AG04449 (cell line): Measurements from ENCODE around the gene ZNF19.

Experiments
- CTCF ChIA-PET: fragments of 350-600 bp; formaldehyde crosslinking; extraction: SDS; loops from one replicate; lab custom pipeline; 2021; ENCODE audit warnings: antibody characterized with exemption; lab: Yijun Ruan, JAX
- POLR2A ChIA-PET: fragments of 400-600, 350-600 bp; formaldehyde crosslinking; extraction: SDS; loops from one replicate; lab custom pipeline; 2020; ENCODE audit warnings: antibody characterized with exemption, inconsistent platforms; lab: Yijun Ruan, JAX
- DNase-seq: peaks from one replicate; pipeline ENCODE4 v3.0.0-alpha.2; 2010; ENCODE audit warnings: low read depth, low spot score
- H3K4me3 ChIP-seq: 2 replicates; pipeline ENCODE4 v1.5.1; 2011; ENCODE audit warnings: low read depth, mild to moderate bottlenecking, control low read depth, low read length
- TF ChIP-seq, protein P1 (sequence below): IDR thresholded peaks from one replicate; pipeline ENCODE4 v1.5.1; 2011; ENCODE audit warnings: mild to moderate bottlenecking, moderate library complexity, low read length, control low read depth, inconsistent platforms; ENCODE audit not compliant: insufficient read depth; ENCODE audit errors: missing control alignments

Gene ZNF19

DNA sequence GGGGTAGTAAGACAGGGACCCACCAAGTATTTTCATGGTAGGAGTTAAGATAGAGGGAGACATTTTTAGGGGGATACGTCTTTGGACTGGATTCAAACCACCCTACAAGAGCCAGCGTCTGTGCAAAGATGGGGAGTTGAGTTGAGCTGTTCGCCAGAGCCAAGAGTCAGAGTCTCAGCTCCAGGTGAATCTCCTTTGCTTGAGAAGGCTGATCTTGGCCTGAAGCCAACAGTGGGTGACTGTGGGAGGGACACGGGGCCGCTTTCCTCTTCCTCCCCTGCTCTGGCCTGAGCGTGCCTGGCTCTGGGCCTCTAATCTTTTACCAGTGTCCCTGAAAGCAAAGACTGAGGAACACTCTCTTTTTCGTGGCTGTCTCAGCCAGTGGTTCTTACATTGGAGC is 52.7 kb downstream of the ZNF19 start:
- ChIA-PET POLR2A (no interaction called here), CTCF (no interaction called here)

GRCh38 chr16:71432906-71433305 is 56.2 kb downstream of the ZNF19 start:
- TF ChIP-seq, protein P1, sequence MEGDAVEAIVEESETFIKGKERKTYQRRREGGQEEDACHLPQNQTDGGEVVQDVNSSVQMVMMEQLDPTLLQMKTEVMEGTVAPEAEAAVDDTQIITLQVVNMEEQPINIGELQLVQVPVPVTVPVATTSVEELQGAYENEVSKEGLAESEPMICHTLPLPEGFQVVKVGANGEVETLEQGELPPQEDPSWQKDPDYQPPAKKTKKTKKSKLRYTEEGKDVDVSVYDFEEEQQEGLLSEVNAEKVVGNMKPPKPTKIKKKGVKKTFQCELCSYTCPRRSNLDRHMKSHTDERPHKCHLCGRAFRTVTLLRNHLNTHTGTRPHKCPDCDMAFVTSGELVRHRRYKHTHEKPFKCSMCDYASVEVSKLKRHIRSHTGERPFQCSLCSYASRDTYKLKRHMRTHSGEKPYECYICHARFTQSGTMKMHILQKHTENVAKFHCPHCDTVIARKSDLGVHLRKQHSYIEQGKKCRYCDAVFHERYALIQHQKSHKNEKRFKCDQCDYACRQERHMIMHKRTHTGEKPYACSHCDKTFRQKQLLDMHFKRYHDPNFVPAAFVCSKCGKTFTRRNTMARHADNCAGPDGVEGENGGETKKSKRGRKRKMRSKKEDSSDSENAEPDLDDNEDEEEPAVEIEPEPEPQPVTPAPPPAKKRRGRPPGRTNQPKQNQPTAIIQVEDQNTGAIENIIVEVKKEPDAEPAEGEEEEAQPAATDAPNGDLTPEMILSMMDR, result no peak
- ChIA-PET POLR2A (no interaction called here), CTCF (interaction anchor here (2.4 kb wide), 1 partner anchor 21 kb away, joined by 14 read pairs; no protein-coding TSS in a partner anchor)
- no peak for DNase-seq
- H3K4me3 ChIP-seq, result no peak overlapping the region

More for the DNA sequence above, 52.7 kb downstream of the ZNF19 start:
- no peak for DNase-seq
- no peak overlapping the region for H3K4me3 ChIP-seq
- TF ChIP-seq, protein P1, result no peak

DNA sequence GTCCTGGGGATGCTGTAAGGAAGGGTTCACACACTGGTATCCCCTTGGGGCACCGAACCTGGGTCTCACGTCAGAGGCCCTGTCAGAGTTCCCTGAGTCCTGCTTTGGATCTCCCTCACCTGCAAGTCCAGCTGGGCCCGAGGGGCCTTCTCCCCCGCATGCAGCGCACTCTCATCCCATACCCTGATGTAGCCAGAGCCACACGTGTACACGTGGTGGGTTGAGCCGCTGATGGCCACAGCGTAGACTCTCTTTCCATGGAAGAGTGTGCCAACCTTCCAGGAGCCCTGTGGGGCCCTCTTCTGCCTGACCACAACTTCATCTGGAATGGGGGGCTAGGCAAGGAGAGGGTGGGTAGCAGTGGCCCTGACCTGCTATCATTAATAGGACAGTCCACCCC is 57.1 kb downstream of the ZNF19 start:
- TF ChIP-seq, protein P1, result no peak
- POLR2A ChIA-PET, result no interaction called here
- H3K4me3 ChIP-seq, result no peak overlapping the region
- DNase-seq, result no peak
- CTCF ChIA-PET, result no interaction called here

DNA sequence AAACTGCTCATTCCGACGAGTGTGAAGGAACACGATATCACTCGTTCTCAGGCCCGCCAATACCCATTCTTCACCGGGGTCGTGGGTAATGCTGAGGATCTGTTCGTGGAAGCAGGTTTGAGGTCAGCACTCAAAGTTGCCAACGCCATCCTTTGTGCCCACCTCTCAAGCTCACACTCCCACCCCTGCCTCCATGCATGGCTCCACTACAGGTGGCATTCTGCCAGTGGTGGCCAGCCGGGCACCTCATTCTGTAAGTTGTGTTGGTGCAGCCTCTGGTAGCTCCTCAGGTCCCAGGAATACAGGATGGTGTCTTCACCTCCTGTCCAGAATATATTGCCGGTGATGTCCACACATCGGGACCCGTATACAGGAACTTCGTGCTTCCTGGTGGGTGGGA is 57.9 kb downstream of the ZNF19 start:
- CTCF ChIA-PET, result no interaction called here
- no peak overlapping the region for H3K4me3 ChIP-seq

GRCh38 chr16:71430744-71431143 is 58.4 kb downstream of the ZNF19 start:
- TF ChIP-seq, protein P1, result no peak
- H3K4me3 ChIP-seq, result no peak overlapping the region
- ChIA-PET POLR2A (no interaction called here), CTCF (no interaction called here)
- DNase-seq, result no peak

More for the DNA sequence above, 57.9 kb downstream of the ZNF19 start:
- TF ChIP-seq, protein P1, result no peak
- no peak for DNase-seq
- POLR2A ChIA-PET, result no interaction called here

GRCh38 chr16:71429581-71429980 is 59.5 kb downstream of the ZNF19 start:
- CTCF ChIA-PET, result interaction anchor here (0.7 to 2.3 kb wide), 6 partner anchors 10 to 70 kb away, joined by 3 to 10 read pairs (median 4); no protein-coding TSS in a partner anchor
- H3K4me3 ChIP-seq, result no peak overlapping the region
- POLR2A ChIA-PET, result no interaction called here
- TF ChIP-seq, protein P1, result no peak
- DNase-seq, result no peak
